DMS114 treated with DMSO at 0.1 percent for 48 hours (cell line): ENCODE data around the gene CLTB.

Source experiments
- DNase-seq: peaks from one replicate; lab custom pipeline; 2025; ENCODE audit not compliant: unreplicated experiment; lab: John Stamatoyannopoulos, UW

CLTB gene

GRCh38 chr5:176405656-176406435, 10.5 kb downstream of the CLTB start:
- DNase-seq = no peak

- DNase-seq = no peak
These were observed 14.8 kb downstream of the CLTB start for GRCh38 chr5:176401281-176402205.

GRCh38 chr5:176400382-176401156, 15.8 kb downstream of the CLTB start:
- no peak for DNase-seq

- no peak for DNase-seq
These were observed 18.5 kb downstream of the CLTB start for GRCh38 chr5:176397736-176398420.

- no peak for DNase-seq
These were observed 20.0 kb downstream of the CLTB start for GRCh38 chr5:176396330-176396729.

- no peak for DNase-seq
These were observed 21.3 kb downstream of the CLTB start for GRCh38 chr5:176394881-176395675.

GRCh38 chr5:176394096-176394495, 22.2 kb downstream of the CLTB start:
- DNase-seq = no peak

GRCh38 chr5:176392526-176392925, 23.8 kb downstream of the CLTB start:
- no peak for DNase-seq

- DNase-seq = no peak
These were observed 24.3 kb downstream of the CLTB start for GRCh38 chr5:176391999-176392398.

GRCh38 chr5:176391479-176391878, 24.9 kb downstream of the CLTB start:
- DNase-seq = no peak

GRCh38 chr5:176389135-176390123, 26.9 kb downstream of the CLTB start:
- DNase-seq = peak; percentile 74

GRCh38 chr5:176388444-176389134, 27.8 kb downstream of the CLTB start, which contains the start of the genes HIGD2A and NOP16:
TSS of gene HIGD2A (plus strand) at chr5:176388751. CDS start at chr5:176388820, 69 bp downstream.
TSS of gene NOP16 (minus strand) at chr5:176388598. CDS start at chr5:176388539, 59 bp downstream.
- DNase-seq = peak; percentile 99

GRCh38 chr5:176388003-176388443, 28.3 kb downstream of the CLTB start:
- DNase-seq = peak; percentile 31

GRCh38 chr5:176387384-176387925, 28.9 kb downstream of the CLTB start:
- DNase-seq = no peak

- DNase-seq = no peak
These were observed 29.8 kb downstream of the CLTB start for GRCh38 chr5:176386491-176386890.

- no peak for DNase-seq
These were observed 31.3 kb downstream of the CLTB start for GRCh38 chr5:176384991-176385390.

GRCh38 chr5:176384366-176384930, 31.9 kb downstream of the CLTB start:
- DNase-seq = no peak
